H1 (cell line): ENCODE measurements around the gene HPGDS. TPM values are rescaled to one million over a fixed set of nuclear protein-coding genes. Genes with fewer than 3 reads are reported as not detected.

Experiments used
- CTCF ChIA-PET: fragments of 300-600 bp; sonication (Branson Sonifier 250); formaldehyde crosslinking; loops from one replicate; lab custom pipeline; 2021; ENCODE audit not compliant: partially characterized antibody; lab: Charles Lee
- POLR2A ChIA-PET: fragments of 300-600 bp; sonication (Branson Sonifier 250); formaldehyde crosslinking; loops from one replicate; lab custom pipeline; 2021; ENCODE audit warnings: inconsistent platforms; ENCODE audit not compliant: partially characterized antibody; lab: Charles Lee
- DNase-seq, 2 experiments: peaks; one replicate each; pipeline versions ENCODE4 v3.0.0 to v3.0.0-alpha.2; 2010 to 2022; ENCODE audit warnings: low spot score in 2 of 2, low read depth in 1 of 2, mixed read lengths in 1 of 2
- FAIRE-seq: peaks from 2 replicates; lab custom pipeline; 2011; peaks lifted over from hg19 to GRCh38; lab: Jason Lieb, UNC
- H2AFZ ChIP-seq: 2 replicates; pipeline ENCODE4 v1.8.1; 2012; ENCODE audit warnings: low read length, inconsistent platforms
- H2AK5ac ChIP-seq: 2 replicates; pipeline ENCODE4 v1.6.1; 2013; ENCODE audit warnings: low read depth, low read length
- H2BK120ac ChIP-seq: replicated peaks from 2 replicates; pipeline ENCODE3; 2013; ENCODE audit warnings: low read depth, low read length, inconsistent platforms
- H2BK12ac ChIP-seq: 2 replicates; pipeline ENCODE4 v1.6.1; 2013; ENCODE audit warnings: low read depth, low read length
- H2BK15ac ChIP-seq: 2 replicates; pipeline ENCODE4 v1.6.1; 2013; ENCODE audit warnings: low read length
- H2BK20ac ChIP-seq: 2 replicates; pipeline ENCODE4 v1.6.1; 2013; ENCODE audit warnings: low read length
- H2BK5ac ChIP-seq: 2 replicates; pipeline ENCODE4 v1.6.1; 2013; ENCODE audit warnings: low read depth, low read length
- H3K14ac ChIP-seq: 2 replicates; pipeline ENCODE4 v1.6.1; 2013; ENCODE audit warnings: inconsistent platforms; ENCODE audit not compliant: insufficient read length
- H3K18ac ChIP-seq: 2 replicates; pipeline ENCODE4 v1.6.1; 2013; ENCODE audit warnings: low read length; ENCODE audit errors: extremely low read depth
- H3K23ac ChIP-seq: 2 replicates; pipeline ENCODE4 v1.6.1; 2013; ENCODE audit warnings: inconsistent platforms; ENCODE audit not compliant: insufficient read length
- H3K23me2 ChIP-seq: 2 replicates; pipeline ENCODE4 v1.6.1; 2013; ENCODE audit warnings: low read depth, low read length
- H3K27ac ChIP-seq: 2 replicates; pipeline ENCODE4 v1.6.1; 2011; ENCODE audit warnings: low read depth, low read length, inconsistent platforms
- H3K27me3 ChIP-seq, 4 experiments: replicated peaks in 1 of 4; 1 replicate in 1 of 4; 2 replicates in 3 of 4; pipeline versions ENCODE4 v1.6.1 to v1.8.1; 2011 to 2013; ENCODE audit warnings: low read length in 3 of 4, mild to moderate bottlenecking in 3 of 4, inconsistent platforms in 2 of 4, mixed read lengths in 2 of 4, moderate library complexity in 1 of 4; ENCODE audit not compliant: control insufficient read depth in 3 of 4, insufficient read depth in 3 of 4; ENCODE audit errors: extremely low read depth in 1 of 4
- H3K36me3 ChIP-seq, 4 experiments: 2 replicates each; pipeline versions ENCODE4 v1.6.1 to v1.8.1; 2011 to 2013; ENCODE audit warnings: mild to moderate bottlenecking in 4 of 4, low read length in 3 of 4, moderate library complexity in 2 of 4, control low read depth in 1 of 4, inconsistent platforms in 1 of 4; ENCODE audit not compliant: insufficient read depth in 4 of 4, control insufficient read depth in 2 of 4
- H3K4ac ChIP-seq: replicated peaks from 2 replicates; pipeline ENCODE3; 2013; ENCODE audit warnings: low read length, low read depth, mixed read lengths, inconsistent platforms; ENCODE audit not compliant: insufficient read length
- H3K4me1 ChIP-seq, 4 experiments: replicated peaks in 1 of 4; 1 replicate in 1 of 4; 2 replicates in 3 of 4; pipeline versions ENCODE4 v1.6.1 to v1.8.1; 2011 to 2013; ENCODE audit warnings: low read length in 3 of 4, inconsistent platforms in 2 of 4, mixed read lengths in 1 of 4; ENCODE audit not compliant: insufficient read depth in 4 of 4, control insufficient read depth in 3 of 4
- H3K4me2 ChIP-seq, 2 experiments: 2 replicates each; pipeline versions ENCODE4 v1.6.1 to v1.8.1; 2011 to 2013; ENCODE audit warnings: low read depth in 2 of 2, low read length in 2 of 2, control low read depth in 1 of 2, inconsistent platforms in 1 of 2, mild to moderate bottlenecking in 1 of 2; ENCODE audit not compliant: insufficient read depth in 1 of 2
- H3K4me3 ChIP-seq, 4 experiments: fragments of 200-600, 300-600 bp in 1 of 4; sonication (generic), shearing (Covaris generic), sonication (Bioruptor Twin) in 1 of 4; 2 replicates each; pipeline versions ENCODE4 v1.5.1 to v1.8.1; 2011 to 2016; ENCODE audit warnings: low read length in 4 of 4, low read depth in 3 of 4, control low read depth in 2 of 4, inconsistent platforms in 2 of 4, mild to moderate bottlenecking in 2 of 4, mixed read lengths in 1 of 4, moderate library complexity in 1 of 4; ENCODE audit not compliant: insufficient read depth in 2 of 4; ENCODE audit errors: extremely low read depth in 1 of 4
- H3K56ac ChIP-seq: replicated peaks from 2 replicates; pipeline ENCODE3; 2013; ENCODE audit warnings: low read depth, mild to moderate bottlenecking, mixed read lengths, low read length, inconsistent platforms; ENCODE audit not compliant: insufficient read length
- H3K79me1 ChIP-seq: 2 replicates; pipeline ENCODE4 v1.6.1; 2013; ENCODE audit warnings: low read depth, low read length, control low read depth
- H3K79me2 ChIP-seq, 2 experiments: 2 replicates each; pipeline versions ENCODE4 v1.6.1 to v1.8.1; 2012 to 2013; ENCODE audit warnings: low read length in 2 of 2, mild to moderate bottlenecking in 2 of 2, inconsistent platforms in 1 of 2; ENCODE audit not compliant: insufficient read depth in 2 of 2, control insufficient read depth in 1 of 2
- H3K9ac ChIP-seq, 4 experiments: replicated peaks in 1 of 4; 1 replicate in 1 of 4; 2 replicates in 3 of 4; pipeline versions ENCODE4 v1.6.1 to v1.8.1; 2011 to 2013; ENCODE audit warnings: low read depth in 3 of 4, low read length in 3 of 4, control low read depth in 2 of 4, mild to moderate bottlenecking in 2 of 4, moderate library complexity in 2 of 4, inconsistent platforms in 1 of 4; ENCODE audit errors: extremely low read depth in 1 of 4
- H3K9me3 ChIP-seq, 2 experiments: 2 replicates each; pipeline versions ENCODE4 v1.6.1 to v1.8.1; 2012 to 2013; ENCODE audit warnings: mild to moderate bottlenecking in 2 of 2, moderate library complexity in 2 of 2, control low read depth in 1 of 2, inconsistent platforms in 1 of 2, low read depth in 1 of 2, low read length in 1 of 2, mixed read lengths in 1 of 2; ENCODE audit not compliant: insufficient read depth in 2 of 2
- H4K20me1 ChIP-seq, 2 experiments: replicated peaks in 1 of 2; 2 replicates each; pipeline versions ENCODE3 to v1.8.1; 2011 to 2013; ENCODE audit warnings: inconsistent platforms in 2 of 2, low read length in 2 of 2, mild to moderate bottlenecking in 1 of 2; ENCODE audit not compliant: insufficient read depth in 2 of 2, control insufficient read depth in 1 of 2
- H4K5ac ChIP-seq: 2 replicates; pipeline ENCODE4 v1.6.1; 2013; ENCODE audit warnings: low read length, low read depth, mixed read lengths, inconsistent platforms; ENCODE audit not compliant: insufficient read length
- H4K8ac ChIP-seq: 2 replicates; pipeline ENCODE4 v1.8.0; 2013; ENCODE audit warnings: mild to moderate bottlenecking, moderate library complexity, low read length, inconsistent platforms; ENCODE audit not compliant: insufficient read depth; ENCODE audit errors: extremely low read depth
- H4K91ac ChIP-seq: replicated peaks from 2 replicates; pipeline ENCODE3; 2013; ENCODE audit warnings: low read length, mixed read lengths, inconsistent platforms; ENCODE audit not compliant: insufficient read length
- BRCA1 ChIP-seq: IDR thresholded peaks from 2 replicates; pipeline ENCODE4 v1.6.1; 2012; ENCODE audit warnings: low read depth, low read length, improper control_type of control experiment
- CEBPB ChIP-seq: IDR thresholded peaks from 2 replicates; pipeline ENCODE4 v1.6.1; 2012; ENCODE audit warnings: low read depth, low read length
- EP300 ChIP-seq, 2 experiments: IDR thresholded peaks; 1 replicate in 1 of 2; 2 replicates in 1 of 2; pipeline ENCODE4 v1.6.1; 2011 to 2012; ENCODE audit warnings: low read depth in 2 of 2, low read length in 2 of 2, mild to moderate bottlenecking in 2 of 2, borderline replicate concordance in 1 of 2, inconsistent platforms in 1 of 2, moderate library complexity in 1 of 2
- EZH2 ChIP-seq: fragments of 200-600 bp; sonication (generic); IDR thresholded peaks from 2 replicates; pipeline ENCODE4 v1.7.1; 2012; ENCODE audit warnings: low read depth, mild to moderate bottlenecking, moderate library complexity, low read length, inconsistent platforms; ENCODE audit not compliant: severe bottlenecking
- NANOG ChIP-seq: IDR thresholded peaks from 2 replicates; pipeline ENCODE4 v1.6.1; 2011; ENCODE audit warnings: low read length, low read depth, mild to moderate bottlenecking, inconsistent platforms; ENCODE audit not compliant: insufficient read depth, poor library complexity, severe bottlenecking
- PHF8 ChIP-seq: fragments of 200-600 bp; sonication (generic); conservative IDR thresholded peaks from 2 replicates; pipeline ENCODE4 v1.7.1; 2012; ENCODE audit warnings: low read depth, mild to moderate bottlenecking, inconsistent platforms, low read length, moderate library complexity
- POLR2A ChIP-seq, 2 experiments: IDR thresholded peaks; 1 replicate in 1 of 2; 2 replicates in 1 of 2; pipeline ENCODE4 v1.6.1; 2011; ENCODE audit warnings: low read depth in 2 of 2, low read length in 2 of 2, mild to moderate bottlenecking in 2 of 2; ENCODE audit errors: control extremely low read depth in 1 of 2
- SAP30 ChIP-seq: fragments of 300-600 bp; sonication (generic); IDR thresholded peaks from 2 replicates; pipeline ENCODE4 v1.7.1; 2012; ENCODE audit warnings: low read length, moderate library complexity, mild to moderate bottlenecking, inconsistent platforms; ENCODE audit not compliant: insufficient read depth, insufficient replicate concordance
- SP1 ChIP-seq: IDR thresholded peaks from 2 replicates; pipeline ENCODE4 v1.6.1; 2011; ENCODE audit warnings: low read depth, low read length
- TEAD4 ChIP-seq: IDR thresholded peaks from 2 replicates; pipeline ENCODE4 v1.6.1; 2012; ENCODE audit warnings: low read depth, low read length, inconsistent platforms, mixed read lengths
- WGBS, 2 experiments: shearing (Covaris generic) in 1 of 2; methylation state at CpG; one replicate each; pipeline versions ENCODE4 v1.1.6 to v1.1.7; 2013 to 2015; ENCODE audit warnings: low lambda C conversion rate in 2 of 2, mixed read lengths in 2 of 2, inconsistent platforms in 1 of 2, low coverage in 1 of 2, missing lambda C conversion rate in 1 of 2; ENCODE audit not compliant: insufficient replicate concordance in 2 of 2, insufficient coverage in 1 of 2, insufficient read length in 1 of 2; ENCODE audit errors: extremely low coverage in 1 of 2, missing lambda C conversion rate in 1 of 2; 5-methylcytosine and 5-hydroxymethylcytosine counted together
- polyA plus RNA-seq, 7 experiments: library from polyadenylated mRNA; depleted of rRNA in 3 of 7; stranded (reverse) in 5 of 7; unstranded in 2 of 7; fragments of >200 nt in 5 of 7; fragments of 200-250 nt in 2 of 7; gene quantifications; 1 replicate in 5 of 7; 2 replicates in 1 of 7; 4 replicates in 1 of 7; pipeline versions ENCODE4 v1.2.1 to v1.2.3, GENCODE V29; 2011 to 2013; ENCODE audit warnings: missing spikeins in 2 of 7, mixed read lengths in 2 of 7
- total RNA-seq: library from RNA; stranded (reverse); fragmentation: NEBNext Ultra II Directional; extraction: Animal tissue kit (Norgen Biotek cat#: 25700); gene quantifications from 2 replicates; pipeline ENCODE4 v1.2.1, GENCODE V29; 2021

Gene HPGDS
- total and polyA plus RNA-seq, 2 of the 8 experiments (the other 6 are each of a cell fraction or from before 2014, with no cell fraction given): not detected

DNA sequence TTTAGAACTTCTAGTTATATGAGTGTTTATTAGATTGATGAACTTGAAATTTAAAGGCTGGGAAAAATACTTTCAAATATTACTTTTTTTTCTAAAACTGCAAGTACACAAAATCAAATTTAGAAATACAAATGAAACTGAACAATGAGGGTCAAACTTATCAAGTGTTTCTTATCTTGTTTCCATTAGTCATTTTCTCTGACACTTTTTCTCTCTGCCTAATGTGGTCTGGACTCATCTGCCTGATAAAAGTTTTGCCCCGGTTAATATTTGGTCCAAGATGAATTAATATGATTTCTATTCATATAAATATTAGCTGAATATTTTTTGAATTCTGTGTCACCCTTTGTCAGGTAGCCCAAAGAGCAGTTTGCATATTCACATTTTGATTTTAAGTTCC, 8.7 kb upstream of the HPGDS start:
- H3K4ac ChIP-seq: no peak overlapping the region
- no peak overlapping the region for H3K4me3 ChIP-seq
- no peak overlapping the region for H2BK20ac ChIP-seq
- H2AFZ ChIP-seq: no peak overlapping the region
- H3K18ac ChIP-seq: no peak overlapping the region
- FAIRE-seq (no peak), DNase-seq (no peak)
- H3K14ac ChIP-seq: no peak overlapping the region
- H3K9ac ChIP-seq: no peak overlapping the region
- no peaks in the 10 kb centered on the region for H3K23me2 ChIP-seq
- H3K79me2 ChIP-seq: no peaks in the 10 kb centered on the region
- H4K20me1 ChIP-seq: no peaks in the 10 kb centered on the region
- no peak overlapping the region for H3K56ac ChIP-seq
- H3K27ac ChIP-seq: no peak overlapping the region
- H2AK5ac ChIP-seq: no peak overlapping the region
- H2BK120ac ChIP-seq: no peak overlapping the region
- H3K23ac ChIP-seq: no peak overlapping the region
- TF ChIP-seq EP300 (IDR thresholded peaks at IDR 0.05; ENCODE audit: borderline replicate concordance in 1 of 2, low read depth in 2 of 2, low read length in 2 of 2) (no peak), BRCA1 (no peak), POLR2A (IDR thresholded peaks at IDR 0.05; ENCODE audit: control extremely low read depth in 1 of 2, low read depth in 2 of 2, low read length in 2 of 2) (no peak), CEBPB (no peak), SP1 (no peak), PHF8 (no peak), NANOG (no peak), EZH2 (no peak), SAP30 (no peak), TEAD4 (no peak)
- no peaks in the 10 kb centered on the region for H3K27me3 ChIP-seq
- H4K8ac ChIP-seq: no peak overlapping the region
- 81% methylated on average over 1 of the region's 1 CpG; no CpG with 5 or more reads in 1 of the 2 experiments for WGBS, 2 experiments
- CTCF ChIA-PET: no interaction called here
- H3K9me3 ChIP-seq: no peaks in the 10 kb centered on the region
- no peak overlapping the region for H3K4me2 ChIP-seq
- H4K91ac ChIP-seq: no peak overlapping the region
- no peaks in the 10 kb centered on the region for H3K36me3 ChIP-seq
- no peaks in the 10 kb centered on the region for H3K4me1 ChIP-seq
- H2BK15ac ChIP-seq: no peak overlapping the region
- H3K79me1 ChIP-seq: no peaks in the 10 kb centered on the region
- no peak overlapping the region for H4K5ac ChIP-seq
- H2BK5ac ChIP-seq: no peak overlapping the region
- H2BK12ac ChIP-seq: no peak overlapping the region
- POLR2A ChIA-PET: no interaction called here
